ENCODE measurements around the gene MYL11.
A peak's percentile ranks its signal among the peaks of the same experiment; 100 is the strongest.

Gene MYL11

DNA sequence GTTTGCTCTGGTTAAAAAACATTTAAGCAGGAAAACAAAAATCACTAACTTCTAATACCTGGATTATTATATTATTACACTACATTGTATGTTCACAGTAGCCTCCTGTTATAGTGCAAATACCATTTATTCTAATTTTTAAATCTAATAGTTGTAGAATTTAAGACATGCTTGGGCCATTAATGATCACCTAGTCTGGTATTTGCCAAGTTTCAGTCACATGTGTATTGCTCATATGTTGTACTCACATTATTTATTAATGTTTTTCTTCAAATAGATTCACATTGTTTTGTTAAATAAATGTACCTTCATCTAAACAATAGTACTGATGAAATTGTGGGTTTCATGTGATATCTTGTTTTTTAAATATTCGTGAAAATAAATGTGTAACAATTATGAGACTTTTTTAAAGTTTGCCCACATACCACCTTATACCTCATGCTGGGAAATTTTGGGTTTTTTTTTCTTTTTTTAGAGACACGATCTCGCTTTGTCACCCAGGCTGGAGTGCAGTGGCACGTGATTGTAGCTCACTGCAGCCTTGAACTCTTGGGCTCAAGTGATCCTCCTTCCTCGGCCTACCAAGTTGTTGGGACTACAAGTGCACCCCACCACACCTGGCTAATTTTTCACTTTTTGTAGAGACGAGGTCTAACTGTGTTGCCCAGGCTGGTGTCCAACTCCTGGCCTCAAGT, 38.7 kb downstream of the MYL11 start:
- no peak overlapping the region for H2BK5ac ChIP-seq (ENCODE audit: low read depth, low read length, poor library complexity, severe bottlenecking)
- peak overlapping the region; percentile 91 for H2AK5ac ChIP-seq (ENCODE audit: low read length, severe bottlenecking)
- H3K4me3 ChIP-seq (ENCODE audit: insufficient read depth in 1 of 2, low read depth in 1 of 2, low read length in 2 of 2), result no peak overlapping the region
- no peak overlapping the region for H2BK15ac ChIP-seq (ENCODE audit: low read depth, poor library complexity, severe bottlenecking)
- no peak overlapping the region for H2AFZ ChIP-seq (ENCODE audit: low read depth, low read length)
- no peak overlapping the region for H2BK12ac ChIP-seq (ENCODE audit: low read length in 2 of 2)
- H3K9me3 ChIP-seq (ENCODE audit: control insufficient read depth, low read length), result no peaks in the 10 kb centered on the region
- no peaks in the 10 kb centered on the region for H3K27me3 ChIP-seq (ENCODE audit: control insufficient read depth in 1 of 2, insufficient read depth in 1 of 2, low read length in 2 of 2)
- 95% methylated on average over 5 of the region's 6 CpGs for WGBS
- peaks cover 29 to 46% of the 10 kb centered on the region in 2 experiments for H3K36me3 ChIP-seq (ENCODE audit: control insufficient read depth in 1 of 2, insufficient read depth in 2 of 2, low read depth in 1 of 2, low read length in 2 of 2)
- peaks cover 26% of the 10 kb centered on the region for H3K79me1 ChIP-seq (replicated peaks; ENCODE audit: low read length, poor library complexity, severe bottlenecking)
- no peak overlapping the region for H2BK120ac ChIP-seq (ENCODE audit: low read depth, low read length)
- H3K4me1 ChIP-seq (ENCODE audit: control insufficient read depth, insufficient read depth, low read depth, low read length), result peaks cover 28% of the 10 kb centered on the region
- no peak overlapping the region for H4K8ac ChIP-seq (ENCODE audit: low read length)
- H3K9ac ChIP-seq (ENCODE audit: low read length), result peak overlapping the region; percentile 69
- no peak overlapping the region for H3K4ac ChIP-seq (ENCODE audit: low read depth in 1 of 2, low read length in 2 of 2)
- H3K23ac ChIP-seq (ENCODE audit: low read length in 2 of 2), result no peak overlapping the region
- no peak overlapping the region for H4K91ac ChIP-seq (ENCODE audit: low read length)
- H3K4me2 ChIP-seq (ENCODE audit: low read length, poor library complexity, severe bottlenecking), result no peak overlapping the region
- no peak overlapping the region for H3K18ac ChIP-seq (ENCODE audit: low read depth in 1 of 2, low read length in 2 of 2)
- no peak overlapping the region for H3K14ac ChIP-seq (ENCODE audit: low read length in 2 of 2)
- H3K27ac ChIP-seq (ENCODE audit: low read length, poor library complexity, severe bottlenecking), result peak overlapping the region; percentile 44
- no peak for DNase-seq

- Histone ChIP-seq H4K91ac (ENCODE audit: low read length) (no peak overlapping the region), H2BK15ac (ENCODE audit: low read depth, poor library complexity, severe bottlenecking) (no peak overlapping the region), H3K27ac (ENCODE audit: low read length, poor library complexity, severe bottlenecking) (no peak overlapping the region), H3K23ac (ENCODE audit: low read length in 2 of 2) (no peak overlapping the region), H2AK5ac (ENCODE audit: low read length, severe bottlenecking) (no peak overlapping the region), H3K14ac (ENCODE audit: low read length in 2 of 2) (no peak overlapping the region), H2AFZ (ENCODE audit: low read depth, low read length) (no peak overlapping the region), H3K9ac (ENCODE audit: low read length) (no peak overlapping the region), H3K79me1 (replicated peaks; ENCODE audit: low read length, poor library complexity, severe bottlenecking) (peaks cover 28% of the 10 kb centered on the region), H3K18ac (ENCODE audit: low read depth in 1 of 2, low read length in 2 of 2) (no peak overlapping the region), H3K4me2 (ENCODE audit: low read length, poor library complexity, severe bottlenecking) (no peak overlapping the region), H3K4ac (ENCODE audit: low read depth in 1 of 2, low read length in 2 of 2) (no peak overlapping the region), H3K9me3 (ENCODE audit: control insufficient read depth, low read length) (no peaks in the 10 kb centered on the region), H3K4me3 (ENCODE audit: insufficient read depth in 1 of 2, low read depth in 1 of 2, low read length in 2 of 2) (no peak overlapping the region), H2BK5ac (ENCODE audit: low read depth, low read length, poor library complexity, severe bottlenecking) (no peak overlapping the region), H2BK120ac (ENCODE audit: low read depth, low read length) (no peak overlapping the region), H3K36me3 (ENCODE audit: control insufficient read depth in 1 of 2, insufficient read depth in 2 of 2, low read depth in 1 of 2, low read length in 2 of 2) (peaks cover 30 to 46% of the 10 kb centered on the region in 2 experiments), H3K4me1 (ENCODE audit: control insufficient read depth, insufficient read depth, low read depth, low read length) (peaks cover 25% of the 10 kb centered on the region), H4K8ac (ENCODE audit: low read length) (no peak overlapping the region), H3K27me3 (ENCODE audit: control insufficient read depth in 1 of 2, insufficient read depth in 1 of 2, low read length in 2 of 2) (no peaks in the 10 kb centered on the region), H2BK12ac (ENCODE audit: low read length in 2 of 2) (no peak overlapping the region)
- no peak for DNase-seq
- WGBS, result 98% methylated on average over 3 of the region's 5 CpGs
Measured at GRCh38 chr16:30414159-30414558, 39.6 kb downstream of the MYL11 start.

DNA sequence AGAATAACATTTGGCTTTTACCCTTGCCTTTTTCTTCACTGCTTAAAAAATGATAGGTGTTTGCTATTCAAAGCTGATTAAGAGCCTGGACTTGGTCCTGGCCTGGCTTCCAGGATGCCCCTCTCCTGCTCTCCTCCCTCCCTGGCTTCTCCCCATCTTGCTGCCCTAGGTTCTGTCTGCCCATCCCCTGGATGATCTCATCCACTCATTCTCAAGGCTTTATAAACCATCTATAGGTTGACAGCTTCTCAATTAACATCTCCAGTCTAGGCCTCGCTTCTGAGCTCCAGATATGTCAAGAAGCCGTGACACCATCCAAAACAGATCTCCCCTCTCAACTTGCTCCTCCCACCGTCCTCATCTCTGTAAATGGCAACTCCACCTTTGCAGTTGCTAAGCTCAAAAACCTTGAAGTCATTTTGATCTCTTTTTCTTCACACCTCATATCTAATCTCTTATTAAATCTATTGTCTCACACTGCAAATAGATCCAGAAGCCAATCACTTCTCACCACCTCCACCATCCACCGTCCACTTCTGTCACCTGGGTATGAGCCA, 41.5 kb downstream of the MYL11 start:
- DNase-seq, result no peak
- H2BK5ac ChIP-seq (ENCODE audit: low read depth, low read length, poor library complexity, severe bottlenecking), result no peak overlapping the region
- no peaks in the 10 kb centered on the region for H3K9me3 ChIP-seq (ENCODE audit: control insufficient read depth, low read length)
- WGBS, result 95% methylated on average over 4 of the region's 4 CpGs
- peaks cover 25% of the 10 kb centered on the region for H3K79me1 ChIP-seq (replicated peaks; ENCODE audit: low read length, poor library complexity, severe bottlenecking)
- no peak overlapping the region for H2BK12ac ChIP-seq (ENCODE audit: low read length in 2 of 2)
- H2BK120ac ChIP-seq (ENCODE audit: low read depth, low read length), result no peak overlapping the region
- H2BK15ac ChIP-seq (ENCODE audit: low read depth, poor library complexity, severe bottlenecking), result no peak overlapping the region
- peaks cover 20% of the 10 kb centered on the region for H3K4me1 ChIP-seq (ENCODE audit: control insufficient read depth, insufficient read depth, low read depth, low read length)
- H2AFZ ChIP-seq (ENCODE audit: low read depth, low read length), result no peak overlapping the region
- no peak overlapping the region for H3K4me3 ChIP-seq (ENCODE audit: insufficient read depth in 1 of 2, low read depth in 1 of 2, low read length in 2 of 2)
- peaks cover 27 to 45% of the 10 kb centered on the region in 2 experiments for H3K36me3 ChIP-seq (ENCODE audit: control insufficient read depth in 1 of 2, insufficient read depth in 2 of 2, low read depth in 1 of 2, low read length in 2 of 2)
- no peak overlapping the region for H4K8ac ChIP-seq (ENCODE audit: low read length)
- no peak overlapping the region for H3K4me2 ChIP-seq (ENCODE audit: low read length, poor library complexity, severe bottlenecking)
- no peak overlapping the region for H3K27ac ChIP-seq (ENCODE audit: low read length, poor library complexity, severe bottlenecking)
- H3K27me3 ChIP-seq (ENCODE audit: control insufficient read depth in 1 of 2, insufficient read depth in 1 of 2, low read length in 2 of 2), result no peaks in the 10 kb centered on the region
- H4K91ac ChIP-seq (ENCODE audit: low read length), result no peak overlapping the region
- no peak overlapping the region for H3K4ac ChIP-seq (ENCODE audit: low read depth in 1 of 2, low read length in 2 of 2)
- H3K23ac ChIP-seq (ENCODE audit: low read length in 2 of 2), result no peak overlapping the region
- peak overlapping the region; percentile 22 for H3K9ac ChIP-seq (ENCODE audit: low read length)
- no peak overlapping the region for H3K14ac ChIP-seq (ENCODE audit: low read length in 2 of 2)
- H3K18ac ChIP-seq (ENCODE audit: low read depth in 1 of 2, low read length in 2 of 2), result no peak overlapping the region
- no peak overlapping the region for H2AK5ac ChIP-seq (ENCODE audit: low read length, severe bottlenecking)

GRCh38 chr16:30416624-30417528, 42.3 kb downstream of the MYL11 start:
- no peak for DNase-seq
- WGBS, result 81% methylated on average over 18 of the region's 18 CpGs
- Histone ChIP-seq H3K14ac (ENCODE audit: low read length in 2 of 2) (no peak overlapping the region), H2BK15ac (ENCODE audit: low read depth, poor library complexity, severe bottlenecking) (peak overlapping the region; percentile 63), H2AFZ (ENCODE audit: low read depth, low read length) (peak overlapping the region; percentile 46), H2AK5ac (ENCODE audit: low read length, severe bottlenecking) (no peak overlapping the region), H3K4me2 (ENCODE audit: low read length, poor library complexity, severe bottlenecking) (peak overlapping the region; percentile 74), H4K91ac (ENCODE audit: low read length) (peak overlapping the region; percentile 72), H3K36me3 (ENCODE audit: control insufficient read depth in 1 of 2, insufficient read depth in 2 of 2, low read depth in 1 of 2, low read length in 2 of 2) (peaks cover 21 to 42% of the 10 kb centered on the region in 2 experiments), H3K18ac (ENCODE audit: low read depth in 1 of 2, low read length in 2 of 2) (peak overlapping the region in 1 of 2 experiments; percentile 71), H2BK120ac (ENCODE audit: low read depth, low read length) (no peak overlapping the region), H3K27ac (ENCODE audit: low read length, poor library complexity, severe bottlenecking) (no peak overlapping the region), H2BK12ac (ENCODE audit: low read length in 2 of 2) (no peak overlapping the region), H3K23ac (ENCODE audit: low read length in 2 of 2) (no peak overlapping the region), H2BK5ac (ENCODE audit: low read depth, low read length, poor library complexity, severe bottlenecking) (no peak overlapping the region), H3K9me3 (ENCODE audit: control insufficient read depth, low read length) (no peaks in the 10 kb centered on the region), H3K9ac (ENCODE audit: low read length) (peak overlapping the region; percentile 70), H4K8ac (ENCODE audit: low read length) (peak overlapping the region; percentile 42), H3K4me3 (ENCODE audit: insufficient read depth in 1 of 2, low read depth in 1 of 2, low read length in 2 of 2) (peak overlapping the region; percentile 60 to 74), H3K27me3 (ENCODE audit: control insufficient read depth in 1 of 2, insufficient read depth in 1 of 2, low read length in 2 of 2) (no peaks in the 10 kb centered on the region), H3K4ac (ENCODE audit: low read depth in 1 of 2, low read length in 2 of 2) (no peak overlapping the region), H3K79me1 (replicated peaks; ENCODE audit: low read length, poor library complexity, severe bottlenecking) (peaks cover 18% of the 10 kb centered on the region), H3K4me1 (ENCODE audit: control insufficient read depth, insufficient read depth, low read depth, low read length) (peaks cover 19% of the 10 kb centered on the region)
